HFFc6 (cell line): ENCODE data around the gene PTPRM. TPM values are rescaled to one million over a fixed set of nuclear protein-coding genes. Genes with fewer than 3 reads are reported as not detected.

Experiments
- DNase-seq: peaks from one replicate; pipeline ENCODE4 v3.0.0-alpha.2; 2018
- H3K27ac Mint-ChIP-seq: 2 replicates; pipeline ENCODE4 v1.8.0; 2020; ENCODE audit warnings: mild to moderate bottlenecking, mixed read lengths
- H3K27me3 Mint-ChIP-seq: 2 replicates; pipeline ENCODE4 v1.8.0; 2021; ENCODE audit warnings: mild to moderate bottlenecking, moderate library complexity, mixed read lengths; ENCODE audit not compliant: insufficient read depth
- H3K36me3 Mint-ChIP-seq: 2 replicates; pipeline ENCODE4 v1.8.0; 2021; ENCODE audit warnings: low read depth, mixed read lengths
- H3K4me1 Mint-ChIP-seq: 2 replicates; pipeline ENCODE4 v1.8.0; 2020; ENCODE audit warnings: low read depth, mixed read lengths
- H3K4me3 Mint-ChIP-seq: 2 replicates; pipeline ENCODE4 v1.8.0; 2020; ENCODE audit warnings: mild to moderate bottlenecking, moderate library complexity, mixed read lengths
- H3K9me3 Mint-ChIP-seq: 2 replicates; pipeline ENCODE4 v1.8.0; 2020; ENCODE audit warnings: mild to moderate bottlenecking, mixed read lengths
- CTCF ChIP-seq: fragments of 200-600 bp; sonication (generic); IDR thresholded peaks from 2 replicates; pipeline ENCODE4 v1.5.0; 2021; ENCODE audit warnings: antibody characterized with exemption, mild to moderate bottlenecking
- total RNA-seq, 6 experiments: library from RNA; stranded (reverse); fragmentation: NEBNext Ultra II Directional; extraction: Animal tissue kit (Norgen Biotek cat#: 25700); gene quantifications; 2 replicates in 1 of 6; 3 replicates in 5 of 6; pipeline ENCODE4 v1.2.3, GENCODE V29; 2021

The PTPRM gene
- total RNA-seq, 6 experiments from 2014 or later, result 39.4 to 49.8 (median 43.8) TPM

- H3K36me3 Mint-ChIP-seq, result peaks cover 6% of the 10 kb centered on the region; the same call in 1 of the 2 replicates
- no peaks in the 10 kb centered on the region for H3K27me3 Mint-ChIP-seq
- H3K27ac Mint-ChIP-seq, result no peak overlapping the region
- no peaks in the 10 kb centered on the region for H3K9me3 Mint-ChIP-seq
- DNase-seq, result no peak
- H3K4me1 Mint-ChIP-seq, result no peaks in the 10 kb centered on the region
- TF ChIP-seq CTCF, result no peak
- H3K4me3 Mint-ChIP-seq, result no peak overlapping the region
Measured at GRCh38 chr18:8274370-8274769, 707.3 kb downstream of the PTPRM start.

GRCh38 chr18:8276406-8276805 lies 709.3 kb downstream of the PTPRM start:
- no peaks in the 10 kb centered on the region; the same call in 1 of the 2 replicates for H3K27me3 Mint-ChIP-seq
- H3K9me3 Mint-ChIP-seq, result no peaks in the 10 kb centered on the region
- H3K4me3 Mint-ChIP-seq, result no peak overlapping the region
- H3K4me1 Mint-ChIP-seq, result no peaks in the 10 kb centered on the region
- no peak for DNase-seq
- TF ChIP-seq CTCF, result no peak
- no peak overlapping the region for H3K27ac Mint-ChIP-seq
- no peaks in the 10 kb centered on the region for H3K36me3 Mint-ChIP-seq

- Mint-ChIP-seq H3K36me3 (no peaks in the 10 kb centered on the region), H3K27me3 (no peaks in the 10 kb centered on the region; the same call in 1 of the 2 replicates), H3K9me3 (no peaks in the 10 kb centered on the region), H3K4me3 (no peak overlapping the region), H3K4me1 (no peaks in the 10 kb centered on the region), H3K27ac (no peak overlapping the region)
- no peak for TF ChIP-seq CTCF
- DNase-seq, result no peak
Measured at GRCh38 chr18:8277270-8277669, 710.2 kb downstream of the PTPRM start.

- no peak for DNase-seq
- Mint-ChIP-seq H3K27ac (no peak overlapping the region), H3K36me3 (no peaks in the 10 kb centered on the region), H3K4me1 (peaks cover 7% of the 10 kb centered on the region), H3K4me3 (no peak overlapping the region), H3K9me3 (no peaks in the 10 kb centered on the region), H3K27me3 (no peaks in the 10 kb centered on the region; the same call in 1 of the 2 replicates)
- TF ChIP-seq CTCF, result no peak
Measured at GRCh38 chr18:8279346-8279745, 712.2 kb downstream of the PTPRM start.

- Mint-ChIP-seq H3K4me3 (no peak overlapping the region), H3K27ac (no peak overlapping the region), H3K27me3 (no peaks in the 10 kb centered on the region; the same call in 1 of the 2 replicates), H3K4me1 (peaks cover 10% of the 10 kb centered on the region), H3K9me3 (no peaks in the 10 kb centered on the region), H3K36me3 (no peaks in the 10 kb centered on the region)
- no peak for TF ChIP-seq CTCF
- DNase-seq, result no peak
Measured at GRCh38 chr18:8279781-8280330, 712.7 kb downstream of the PTPRM start.
